ENCODE measurements around the gene SRP9. TPM values are rescaled to one million over a fixed set of nuclear protein-coding genes. Genes with fewer than 3 reads are reported as not detected.

The SRP9 gene
- total and polyA plus RNA-seq, 3 donors from 2014 or later = 134 to 249 (median 159) TPM

- no peak for DNase-seq
- no peak overlapping the region for H3K27ac ChIP-seq
- intact Hi-C loops (cut with DNase I; ENCODE audit: low total_unique reads) = no loop called here
Observed at GRCh38 chr1:225762002-225762441, 15.6 kb upstream of the SRP9 start.

GRCh38 chr1:225762444-225762843 is 15.2 kb upstream of the SRP9 start:
- WGBS, 2 donors = 44 to 48% methylated on average over 5 of the region's 5 CpGs
- H3K27me3 ChIP-seq = no peaks in the 10 kb centered on the region
- H3K9me3 ChIP-seq = no peaks in the 10 kb centered on the region
- peaks cover 34% of the 10 kb centered on the region for H3K4me1 ChIP-seq
- no peak for DNase-seq
- TF ChIP-seq POLR2A (IDR thresholded peaks at IDR 0.05) = no peak
- TF ChIP-seq CTCF (IDR thresholded peaks at IDR 0.05) = no peak
- peak overlapping the region in 1 of 2 donors; percentile 21 for H3K27ac ChIP-seq
- H3K4me3 ChIP-seq = no peak overlapping the region
- intact Hi-C loops (cut with DNase I; ENCODE audit: low total_unique reads) = no loop called here
- no peaks in the 10 kb centered on the region for H3K36me3 ChIP-seq (ENCODE audit: low read depth, missing control alignments)

More at GRCh38 chr1:225762002-225762441, 15.6 kb upstream of the SRP9 start:
- WGBS, 2 donors = 55 to 65% methylated on average over 5 of the region's 5 CpGs
- Histone ChIP-seq H3K4me3 (no peak overlapping the region), H3K9me3 (no peaks in the 10 kb centered on the region), H3K27me3 (no peaks in the 10 kb centered on the region), H3K4me1 (peaks cover 30% of the 10 kb centered on the region), H3K36me3 (ENCODE audit: low read depth, missing control alignments) (no peaks in the 10 kb centered on the region)
- TF ChIP-seq CTCF (IDR thresholded peaks at IDR 0.05) (no peak), POLR2A (IDR thresholded peaks at IDR 0.05) (no peak)

GRCh38 chr1:225763716-225764548 is 13.7 kb upstream of the SRP9 start:
- no peak for TF ChIP-seq CTCF (IDR thresholded peaks at IDR 0.05)
- no peak for TF ChIP-seq POLR2A (IDR thresholded peaks at IDR 0.05)
- 24 to 35% methylated on average over 9 of the region's 9 CpGs for WGBS, 2 donors
- no peaks in the 10 kb centered on the region for H3K9me3 ChIP-seq
- no peak for DNase-seq
- no peaks in the 10 kb centered on the region for H3K36me3 ChIP-seq (ENCODE audit: low read depth, missing control alignments)
- no peak overlapping the region for H3K4me3 ChIP-seq
- H3K27me3 ChIP-seq = no peaks in the 10 kb centered on the region
- peak overlapping the region; percentile 14 to 44 for H3K27ac ChIP-seq
- H3K4me1 ChIP-seq = peaks cover 49% of the 10 kb centered on the region
- intact Hi-C loops (cut with DNase I; ENCODE audit: low total_unique reads) = no loop called here

GRCh38 chr1:225765982-225766674 is 11.5 kb upstream of the SRP9 start:
- no peaks in the 10 kb centered on the region for H3K27me3 ChIP-seq
- WGBS, 2 donors = 91 to 97% methylated on average over 6 of the region's 6 CpGs
- no peak overlapping the region for H3K27ac ChIP-seq
- no peaks in the 10 kb centered on the region for H3K9me3 ChIP-seq
- no peak for TF ChIP-seq CTCF (IDR thresholded peaks at IDR 0.05)
- no peak for TF ChIP-seq POLR2A (IDR thresholded peaks at IDR 0.05)
- no peak for DNase-seq
- intact Hi-C loops (cut with DNase I; ENCODE audit: low total_unique reads) = no loop called here
- no peak overlapping the region for H3K4me3 ChIP-seq
- H3K4me1 ChIP-seq = peaks cover 70% of the 10 kb centered on the region
- H3K36me3 ChIP-seq (ENCODE audit: low read depth, missing control alignments) = no peaks in the 10 kb centered on the region
